Measurements from ENCODE around the gene ME2.
"Not testable (repeated sequence)": the region's sequence is repeated elsewhere in the genome, so short reads cannot be mapped to it uniquely, and the experiment has no call there.

Gene ME2

GRCh38 chr18:50861617-50862016, 17.3 kb upstream of the ME2 start:
- DNase-seq (ENCODE audit: low read depth) = no peak

DNA sequence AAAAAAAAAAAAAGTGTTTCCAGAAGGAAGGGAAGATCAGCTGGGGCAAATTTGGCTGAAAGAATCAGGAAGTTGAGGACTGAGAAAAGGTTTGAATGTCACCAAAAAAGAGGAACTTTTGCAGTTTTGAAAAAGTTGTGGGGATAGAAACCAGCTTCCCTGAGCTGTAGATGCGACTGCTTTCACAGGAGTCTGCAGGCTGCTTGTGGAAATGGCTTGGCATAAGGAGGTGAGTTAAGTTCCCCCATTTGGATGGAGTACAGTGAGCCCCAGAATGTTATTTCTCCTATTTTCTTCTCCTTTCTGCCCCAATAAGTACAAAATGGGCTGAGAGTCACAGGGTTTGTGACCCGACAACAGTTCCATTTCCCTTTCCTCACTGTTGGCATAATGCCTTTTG, 16.5 kb upstream of the ME2 start:
- DNase-seq (ENCODE audit: low read depth) = no peak

DNA sequence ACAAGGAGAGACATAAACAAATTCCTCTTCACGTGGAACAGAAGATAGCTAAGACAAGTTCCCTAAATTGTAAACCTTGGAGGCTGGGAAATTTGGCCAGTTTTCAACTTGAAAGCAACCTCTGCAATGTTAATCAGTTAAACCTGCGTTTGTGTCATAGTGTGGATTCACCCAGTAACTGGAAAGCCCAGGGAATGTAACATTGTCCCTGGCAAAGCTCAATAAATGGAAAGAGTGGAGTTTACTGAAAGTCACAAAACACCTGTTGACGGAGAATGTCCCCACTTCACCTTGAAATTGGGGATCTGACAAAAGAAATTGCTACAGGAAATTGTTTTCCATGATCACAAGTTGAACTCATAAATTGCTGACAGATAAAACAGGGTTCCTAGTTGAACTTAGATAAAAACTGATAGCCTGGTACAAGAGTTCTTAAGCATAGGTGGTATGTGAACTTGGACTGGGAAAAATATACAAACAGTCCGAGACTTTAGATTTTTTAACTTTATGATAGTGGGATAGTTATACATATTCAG, 15.0 kb upstream of the ME2 start:
- DNase-seq (ENCODE audit: low read depth) = no peak

DNA sequence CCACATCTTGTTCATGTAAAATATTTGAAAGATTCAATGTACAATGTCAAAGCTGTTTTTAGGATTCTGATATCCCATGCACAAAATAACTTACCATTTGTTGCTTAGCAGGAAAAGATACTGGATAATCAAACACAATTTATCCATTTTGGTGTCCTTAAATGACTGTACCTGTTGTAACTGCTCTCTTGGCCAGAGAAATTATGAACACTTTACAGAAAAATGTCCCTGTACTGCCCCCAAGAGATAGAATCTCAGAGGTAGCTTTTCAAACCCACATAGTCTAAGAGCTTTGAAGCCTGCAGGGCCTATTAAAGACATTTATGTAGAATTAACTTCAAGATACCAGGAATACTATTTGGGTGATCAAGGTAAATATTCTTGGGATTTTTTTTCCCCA, 12.2 kb upstream of the ME2 start:
- DNase-seq (ENCODE audit: low read depth) = no peak

GRCh38 chr18:50869150-50869549, 9.8 kb upstream of the ME2 start:
- DNase-seq (ENCODE audit: low read depth) = no peak

- peak; percentile 87 for DNase-seq (ENCODE audit: low read depth)
These were observed 8.6 kb upstream of the ME2 start for GRCh38 chr18:50870138-50870845.

- no peak for DNase-seq (ENCODE audit: low read depth)
These were observed 7.1 kb upstream of the ME2 start for GRCh38 chr18:50871846-50872245.

DNA sequence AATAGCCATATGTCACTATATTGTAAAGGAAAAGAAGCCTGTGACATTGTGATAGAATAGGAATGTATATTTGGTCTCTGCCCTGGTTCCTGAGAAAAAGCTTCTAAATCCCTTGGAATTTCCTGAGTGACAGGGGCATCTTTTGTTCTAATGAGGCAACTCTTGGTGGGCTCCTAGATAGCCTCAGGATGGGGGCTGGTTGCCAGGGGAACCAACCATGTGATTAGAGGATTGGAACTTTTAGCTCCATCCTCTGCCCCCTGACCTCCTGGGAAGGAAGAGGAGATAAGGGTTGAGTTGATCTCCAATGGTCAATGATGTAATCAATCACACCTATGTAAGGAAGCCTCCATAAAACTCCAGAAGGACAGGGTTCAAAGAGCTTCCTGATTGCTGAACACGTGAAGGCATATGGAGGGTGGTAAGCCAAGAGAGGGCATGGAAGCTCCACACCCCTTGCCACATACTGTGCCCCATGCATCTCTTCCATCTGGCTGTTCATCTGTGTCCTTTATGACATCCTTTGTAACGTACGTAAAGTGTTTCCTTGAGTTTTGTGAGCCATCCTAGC, 2.9 kb upstream of the ME2 start:
- no peak for DNase-seq (ENCODE audit: low read depth)

DNA sequence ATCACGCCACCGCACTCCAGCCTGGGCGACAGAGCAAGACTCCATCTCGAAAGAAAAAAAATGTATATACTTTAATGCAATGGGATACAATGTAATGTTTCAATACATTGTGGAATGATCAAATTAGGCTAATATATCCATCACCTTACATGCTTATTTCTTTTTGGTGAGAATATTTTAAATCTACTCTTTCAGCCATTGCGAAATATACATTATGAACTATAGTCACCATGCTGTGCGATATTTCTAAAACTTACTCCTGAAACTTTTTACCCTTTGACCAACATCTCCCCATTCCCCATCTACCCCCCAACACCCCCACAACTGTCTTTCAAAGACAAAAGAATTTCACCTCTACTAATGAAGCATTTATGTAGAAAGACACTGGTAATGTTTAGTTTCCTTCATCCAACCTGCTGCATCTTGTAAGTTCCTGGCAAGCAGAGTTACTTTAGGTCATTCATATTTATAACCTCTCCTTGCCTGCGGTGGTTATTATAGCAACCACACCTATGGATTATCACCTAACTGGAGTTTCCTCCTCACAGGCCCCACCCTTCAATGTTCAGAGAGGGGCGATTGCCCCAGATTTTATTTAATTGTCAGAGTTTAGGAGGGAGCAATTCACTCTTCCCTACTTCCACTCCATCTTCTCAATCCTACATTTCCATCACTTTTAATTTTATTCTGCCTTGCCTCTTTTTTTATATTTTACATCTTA, 1.2 kb upstream of the ME2 start:
- DNase-seq (ENCODE audit: low read depth) = no peak

GRCh38 chr18:50879302-50880118, 592 bp downstream of the ME2 start:
- DNase-seq (ENCODE audit: low read depth) = peak; percentile 43

GRCh38 chr18:50880119-50880465, 1.2 kb downstream of the ME2 start:
- no peak for DNase-seq (ENCODE audit: low read depth)

DNA sequence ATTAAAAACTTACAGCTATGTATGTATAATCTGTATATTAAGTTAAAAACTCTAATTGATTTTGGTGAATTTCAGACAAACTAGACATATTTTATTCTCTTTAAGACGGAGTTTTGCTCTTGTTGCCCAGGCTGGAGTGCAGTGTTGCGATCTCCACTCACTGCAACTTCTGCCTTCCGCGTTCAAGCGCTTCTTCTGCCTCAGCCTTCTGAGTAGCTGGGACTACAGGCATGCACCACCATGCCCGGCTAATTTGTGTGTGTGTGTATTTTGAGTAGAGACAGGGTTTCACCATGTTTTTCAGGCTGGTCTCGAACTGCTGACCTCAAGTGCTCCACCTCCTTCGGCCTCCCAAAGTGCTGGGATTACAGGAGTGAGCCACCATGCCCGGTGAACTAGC, 2.0 kb downstream of the ME2 start:
- DNase-seq (ENCODE audit: low read depth) = not testable (repeated sequence)

DNA sequence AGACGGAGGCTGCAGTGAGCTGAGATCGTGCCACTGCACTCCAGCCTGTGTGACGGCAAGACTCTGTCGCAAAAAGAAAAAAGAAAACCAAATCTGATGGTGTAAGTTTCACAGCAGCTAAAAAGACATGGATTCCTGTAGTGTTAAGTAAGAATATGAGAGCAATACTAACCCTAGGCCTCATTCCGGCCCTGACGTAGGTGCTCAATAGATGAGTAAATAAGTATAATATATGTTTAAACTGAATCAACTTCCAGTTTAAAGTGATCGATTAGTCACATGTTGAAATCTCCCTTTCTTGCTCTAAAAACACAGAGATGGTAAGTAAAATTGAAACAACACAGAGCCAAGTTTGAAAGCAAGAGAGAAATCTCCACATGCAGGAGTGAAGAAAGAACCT, 8.0 kb downstream of the ME2 start:
- no peak for DNase-seq (ENCODE audit: low read depth)

GRCh38 chr18:50895350-50896045, 16.6 kb downstream of the ME2 start:
- DNase-seq (ENCODE audit: low read depth) = no peak

DNA sequence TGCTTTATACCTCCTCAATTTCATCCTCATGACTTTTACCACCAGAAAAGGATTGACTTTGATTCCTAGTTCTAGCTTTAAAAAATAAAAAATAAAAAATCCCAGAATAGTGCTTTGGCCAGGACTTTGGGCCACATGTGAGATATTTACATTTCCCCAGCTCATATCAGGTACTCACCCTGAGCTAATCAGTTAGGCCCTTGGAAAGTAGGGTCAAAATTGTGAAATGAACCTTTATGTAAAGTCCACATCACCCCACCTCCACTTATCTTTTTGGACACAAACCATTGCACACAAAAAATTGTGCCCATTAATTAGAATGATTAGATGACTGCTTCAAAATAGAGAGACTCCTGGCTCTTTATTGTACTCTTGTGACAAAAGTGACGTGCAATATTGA, 17.2 kb downstream of the ME2 start:
- DNase-seq (ENCODE audit: low read depth) = no peak

DNA sequence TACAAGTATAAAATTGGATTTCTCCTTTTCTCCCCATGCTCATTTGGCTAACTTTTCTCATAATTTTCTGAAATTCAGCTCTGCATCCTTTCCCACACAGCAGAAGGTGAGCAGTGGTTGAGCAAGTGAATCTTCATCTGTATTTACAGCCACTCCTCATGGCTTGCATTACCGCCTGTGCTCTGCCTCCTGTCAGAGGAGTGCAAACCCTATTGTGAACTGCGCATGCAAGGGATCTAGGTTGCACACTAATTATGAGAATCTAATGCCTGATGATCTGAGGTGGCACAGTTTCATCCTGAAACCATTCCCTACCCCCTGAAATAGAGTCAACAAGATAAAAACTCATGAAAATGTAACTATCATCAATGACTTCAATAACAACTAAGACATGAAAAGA, 20.0 kb downstream of the ME2 start:
- no peak for DNase-seq (ENCODE audit: low read depth)

- no peak for DNase-seq (ENCODE audit: low read depth)
These were observed 23.9 kb downstream of the ME2 start for GRCh38 chr18:50902797-50903196.

- no peak for DNase-seq (ENCODE audit: low read depth)
These were observed 27.9 kb downstream of the ME2 start for GRCh38 chr18:50906843-50907242.

DNA sequence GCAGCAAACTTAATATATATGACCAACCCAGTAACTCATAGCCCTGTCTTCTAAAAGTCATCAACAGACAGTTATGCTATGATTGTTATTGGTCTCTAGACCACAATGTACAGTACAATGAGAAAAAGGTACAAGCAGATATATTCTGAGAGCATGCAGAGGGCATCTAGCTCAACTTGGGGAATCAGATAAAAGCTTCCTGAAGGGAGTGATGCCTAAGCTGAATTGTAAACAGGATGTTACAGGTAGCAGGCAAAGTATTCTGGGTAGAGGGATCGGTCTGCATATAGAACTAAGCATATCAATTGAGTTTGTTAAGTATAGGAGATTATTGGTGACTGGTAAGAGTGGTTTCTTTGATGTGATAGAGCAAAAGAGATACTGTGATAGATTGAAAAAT, 30.3 kb downstream of the ME2 start:
- no peak for DNase-seq (ENCODE audit: low read depth)

GRCh38 chr18:50911006-50911405, 32.1 kb downstream of the ME2 start:
- no peak for DNase-seq (ENCODE audit: low read depth)

DNA sequence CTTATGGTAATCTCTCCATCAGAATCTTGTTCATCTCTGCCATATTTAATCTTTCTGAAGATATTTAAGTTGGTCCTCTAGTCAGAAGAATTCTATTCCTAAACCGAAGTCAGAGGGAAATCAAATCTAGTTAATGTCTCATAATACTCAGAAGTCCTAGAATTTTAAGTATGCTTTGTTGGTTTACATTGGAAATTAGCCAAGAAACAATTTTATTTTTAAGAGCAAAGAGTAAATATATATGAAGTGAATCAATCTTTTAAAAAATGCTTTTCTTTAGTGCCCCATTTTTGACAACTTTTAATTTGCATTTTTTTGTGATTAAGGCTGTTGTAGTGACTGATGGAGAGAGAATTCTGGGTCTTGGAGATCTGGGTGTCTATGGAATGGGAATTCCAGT, 38.1 kb downstream of the ME2 start:
- DNase-seq (ENCODE audit: low read depth) = no peak

DNA sequence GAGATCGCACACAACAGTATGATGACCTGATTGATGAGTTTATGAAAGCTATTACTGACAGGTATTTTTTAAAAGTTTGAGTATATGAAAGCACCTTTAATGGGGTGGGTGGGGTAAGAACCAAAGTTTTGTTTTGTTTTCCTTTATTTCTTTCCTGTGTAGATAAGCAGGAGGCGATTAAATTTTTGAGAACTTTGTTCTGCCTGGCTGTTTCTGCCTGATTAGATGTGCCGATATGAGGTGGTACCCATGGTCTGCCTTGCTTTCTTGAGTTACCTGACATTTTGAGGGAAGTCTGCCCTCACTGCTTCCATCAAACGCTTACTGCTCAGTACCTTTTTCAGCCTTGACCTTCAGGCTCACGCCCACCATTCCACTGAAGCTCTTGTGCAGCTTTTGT, 39.2 kb downstream of the ME2 start:
- no peak for DNase-seq (ENCODE audit: low read depth)

Measured in amniotic epithelial cell (primary cell).